Glutamatergic neuron (in vitro differentiated cells): ENCODE results near the gene FXYD4. TPM values are rescaled to one million over a fixed set of nuclear protein-coding genes. Genes with fewer than 3 reads are reported as not detected.

ENCODE experiments used
- DNase-seq: peaks from one replicate; pipeline ENCODE4 v3.0.0; 2022
- H3K27ac Mint-ChIP-seq: one replicate; pipeline ENCODE4 v1.8.0; 2020; ENCODE audit warnings: mild to moderate bottlenecking, mixed read lengths, inconsistent platforms; ENCODE audit not compliant: unreplicated experiment
- H3K27me3 Mint-ChIP-seq: one replicate; pipeline ENCODE4 v1.8.0; 2020; ENCODE audit warnings: mild to moderate bottlenecking, moderate library complexity, mixed read lengths, inconsistent platforms; ENCODE audit not compliant: unreplicated experiment
- H3K36me3 Mint-ChIP-seq: one replicate; pipeline ENCODE4 v1.8.0; 2020; ENCODE audit warnings: mild to moderate bottlenecking, mixed read lengths, inconsistent platforms; ENCODE audit not compliant: unreplicated experiment
- H3K4me1 Mint-ChIP-seq: one replicate; pipeline ENCODE4 v1.8.0; 2020; ENCODE audit warnings: mild to moderate bottlenecking, low read depth, mixed read lengths, inconsistent platforms; ENCODE audit not compliant: unreplicated experiment
- H3K4me3 Mint-ChIP-seq: one replicate; pipeline ENCODE4 v1.8.0; 2020; ENCODE audit warnings: mild to moderate bottlenecking, mixed read lengths, inconsistent platforms; ENCODE audit not compliant: unreplicated experiment
- H3K9me3 Mint-ChIP-seq: one replicate; pipeline ENCODE4 v1.8.0; 2020; ENCODE audit warnings: mild to moderate bottlenecking, moderate library complexity, mixed read lengths, inconsistent platforms; ENCODE audit not compliant: unreplicated experiment
- total RNA-seq: library from RNA; stranded (reverse); fragmentation: NEBNext Ultra II Directional; extraction: Animal tissue kit (Norgen Biotek cat#: 25700); gene quantifications from one replicate; pipeline ENCODE4 v1.2.1, GENCODE V29; 2021; ENCODE audit not compliant: unreplicated experiment
- TF ChIP-seq, protein P1 (sequence below): fragments of 200-600 bp; sonication (generic); IDR thresholded peaks from one replicate; pipeline ENCODE4 v1.5.0; 2021; ENCODE audit not compliant: partially characterized antibody, unreplicated experiment

FXYD4 gene
- total RNA-seq, 1 donor from 2014 or later = not detected

GRCh38 chr10:43383204-43383971 lies 12.0 kb downstream of the FXYD4 start:
- DNase-seq = no peak
- no peak overlapping the region for H3K4me3 Mint-ChIP-seq
- H3K4me1 Mint-ChIP-seq = no peaks in the 10 kb centered on the region
- H3K36me3 Mint-ChIP-seq = no peaks in the 10 kb centered on the region
- no peaks in the 10 kb centered on the region for H3K9me3 Mint-ChIP-seq
- H3K27me3 Mint-ChIP-seq = no peaks in the 10 kb centered on the region
- no peak overlapping the region for H3K27ac Mint-ChIP-seq
- TF ChIP-seq, protein P1, sequence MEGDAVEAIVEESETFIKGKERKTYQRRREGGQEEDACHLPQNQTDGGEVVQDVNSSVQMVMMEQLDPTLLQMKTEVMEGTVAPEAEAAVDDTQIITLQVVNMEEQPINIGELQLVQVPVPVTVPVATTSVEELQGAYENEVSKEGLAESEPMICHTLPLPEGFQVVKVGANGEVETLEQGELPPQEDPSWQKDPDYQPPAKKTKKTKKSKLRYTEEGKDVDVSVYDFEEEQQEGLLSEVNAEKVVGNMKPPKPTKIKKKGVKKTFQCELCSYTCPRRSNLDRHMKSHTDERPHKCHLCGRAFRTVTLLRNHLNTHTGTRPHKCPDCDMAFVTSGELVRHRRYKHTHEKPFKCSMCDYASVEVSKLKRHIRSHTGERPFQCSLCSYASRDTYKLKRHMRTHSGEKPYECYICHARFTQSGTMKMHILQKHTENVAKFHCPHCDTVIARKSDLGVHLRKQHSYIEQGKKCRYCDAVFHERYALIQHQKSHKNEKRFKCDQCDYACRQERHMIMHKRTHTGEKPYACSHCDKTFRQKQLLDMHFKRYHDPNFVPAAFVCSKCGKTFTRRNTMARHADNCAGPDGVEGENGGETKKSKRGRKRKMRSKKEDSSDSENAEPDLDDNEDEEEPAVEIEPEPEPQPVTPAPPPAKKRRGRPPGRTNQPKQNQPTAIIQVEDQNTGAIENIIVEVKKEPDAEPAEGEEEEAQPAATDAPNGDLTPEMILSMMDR = no peak

DNA sequence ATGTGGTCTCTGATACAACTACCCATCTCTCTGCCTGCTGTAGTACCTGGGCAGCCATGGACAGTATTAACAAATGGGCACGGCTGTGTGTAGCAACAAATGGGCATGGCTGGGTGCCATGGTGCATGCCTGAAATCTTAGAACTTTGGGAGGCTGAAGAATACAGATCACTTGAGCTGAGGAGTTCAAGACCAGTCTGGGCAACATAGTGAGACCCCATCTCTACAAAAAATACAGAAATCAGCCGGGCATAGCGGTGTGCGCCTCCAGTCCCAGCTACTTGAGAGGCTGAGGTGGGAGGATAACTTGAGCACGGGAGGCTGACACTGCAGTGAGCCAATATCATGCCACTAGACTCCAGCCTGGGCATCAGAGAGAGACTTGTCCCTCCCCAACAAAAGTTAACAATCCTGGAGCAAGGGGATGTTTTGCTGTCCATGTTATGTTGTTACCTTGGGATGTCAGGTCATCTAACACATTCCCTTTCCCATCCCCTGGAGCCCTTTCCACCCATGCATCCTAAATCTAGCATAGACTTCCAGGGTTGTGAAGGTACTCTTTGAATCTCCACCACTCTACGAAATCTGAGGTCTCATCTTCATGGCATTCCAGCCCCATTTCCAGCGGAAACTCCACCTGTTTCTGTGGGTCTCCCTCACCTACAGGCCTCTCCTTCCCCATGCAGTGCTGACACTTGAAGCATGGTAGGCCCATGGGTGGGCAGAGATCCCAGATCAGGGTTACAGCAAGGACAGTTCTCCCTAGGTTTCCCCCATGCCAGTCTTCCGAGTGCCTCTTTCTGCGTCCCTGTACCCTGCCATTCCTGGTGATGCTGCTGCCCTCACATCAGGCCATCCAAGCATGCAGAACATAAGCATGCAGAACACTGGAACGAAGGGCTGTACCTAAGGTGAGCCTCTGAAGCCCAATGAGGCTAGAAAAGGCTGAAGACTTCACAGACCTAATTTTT lies 13.1 kb downstream of the FXYD4 start:
- Mint-ChIP-seq H3K27me3 (no peaks in the 10 kb centered on the region), H3K36me3 (no peaks in the 10 kb centered on the region), H3K4me3 (no peak overlapping the region)

GRCh38 chr10:43385412-43386004 lies 14.1 kb downstream of the FXYD4 start:
- Mint-ChIP-seq H3K27me3 (no peaks in the 10 kb centered on the region), H3K4me3 (no peak overlapping the region), H3K9me3 (no peaks in the 10 kb centered on the region), H3K4me1 (peaks cover 3% of the 10 kb centered on the region), H3K36me3 (no peaks in the 10 kb centered on the region), H3K27ac (no peak overlapping the region)
- DNase-seq = no peak
- TF ChIP-seq, protein P1 = no peak

More for the DNA sequence above, 13.1 kb downstream of the FXYD4 start:
- TF ChIP-seq, protein P1 = no peak
- no peak for DNase-seq
- Mint-ChIP-seq H3K9me3 (no peaks in the 10 kb centered on the region), H3K4me1 (no peaks in the 10 kb centered on the region), H3K27ac (no peak overlapping the region)

- Mint-ChIP-seq H3K4me3 (no peak overlapping the region), H3K27ac (no peak overlapping the region), H3K27me3 (no peaks in the 10 kb centered on the region), H3K4me1 (peaks cover 4% of the 10 kb centered on the region), H3K36me3 (no peaks in the 10 kb centered on the region), H3K9me3 (no peaks in the 10 kb centered on the region)
- TF ChIP-seq, protein P1 = no peak
- no peak for DNase-seq
These were observed 15.1 kb downstream of the FXYD4 start for GRCh38 chr10:43386549-43386948.
